Measurements from ENCODE around the gene SHANK3.
A peak's percentile ranks its signal among the peaks of the same experiment; 100 is the strongest.

The SHANK3 gene

GRCh38 chr22:50678651-50679521 is 6.3 kb downstream of the SHANK3 start:
- no peak for DNase-seq

- no peak for DNase-seq
Observed at GRCh38 chr22:50683086-50683993, 10.7 kb downstream of the SHANK3 start.

- DNase-seq: no peak
Observed at GRCh38 chr22:50683994-50684371, 11.4 kb downstream of the SHANK3 start.

- no peak for DNase-seq
Observed at GRCh38 chr22:50684501-50684900, 11.9 kb downstream of the SHANK3 start.

GRCh38 chr22:50684986-50685385 is 12.4 kb downstream of the SHANK3 start:
- peak; percentile 62 for DNase-seq

GRCh38 chr22:50686794-50687193 is 14.2 kb downstream of the SHANK3 start:
- DNase-seq: no peak

GRCh38 chr22:50687829-50688228 is 15.2 kb downstream of the SHANK3 start:
- DNase-seq: no peak

GRCh38 chr22:50688448-50688847 is 15.8 kb downstream of the SHANK3 start:
- DNase-seq: no peak

GRCh38 chr22:50691521-50691920 is 18.9 kb downstream of the SHANK3 start:
- DNase-seq: peak; percentile 23

- DNase-seq: no peak
Observed at GRCh38 chr22:50693462-50693861, 20.8 kb downstream of the SHANK3 start.

GRCh38 chr22:50694099-50694605 is 21.5 kb downstream of the SHANK3 start:
- DNase-seq: no peak

- DNase-seq: no peak
Observed at GRCh38 chr22:50694766-50695420, 22.3 kb downstream of the SHANK3 start.

GRCh38 chr22:50695421-50696250 is 23.0 kb downstream of the SHANK3 start:
- DNase-seq: no peak

GRCh38 chr22:50696251-50696798 is 23.7 kb downstream of the SHANK3 start:
- DNase-seq: no peak

GRCh38 chr22:50696799-50697561 is 24.4 kb downstream of the SHANK3 start:
- peak; percentile 25 for DNase-seq

GRCh38 chr22:50697667-50698506 is 25.3 kb downstream of the SHANK3 start:
- DNase-seq: no peak

- no peak for DNase-seq
Observed at GRCh38 chr22:50698546-50698945, 25.9 kb downstream of the SHANK3 start.

- no peak for DNase-seq
Observed at GRCh38 chr22:50699001-50699755, 26.6 kb downstream of the SHANK3 start.

All from fibroblast of skin of abdomen (primary cell).